ENCODE data around the gene COPZ2.

The COPZ2 gene

DNA sequence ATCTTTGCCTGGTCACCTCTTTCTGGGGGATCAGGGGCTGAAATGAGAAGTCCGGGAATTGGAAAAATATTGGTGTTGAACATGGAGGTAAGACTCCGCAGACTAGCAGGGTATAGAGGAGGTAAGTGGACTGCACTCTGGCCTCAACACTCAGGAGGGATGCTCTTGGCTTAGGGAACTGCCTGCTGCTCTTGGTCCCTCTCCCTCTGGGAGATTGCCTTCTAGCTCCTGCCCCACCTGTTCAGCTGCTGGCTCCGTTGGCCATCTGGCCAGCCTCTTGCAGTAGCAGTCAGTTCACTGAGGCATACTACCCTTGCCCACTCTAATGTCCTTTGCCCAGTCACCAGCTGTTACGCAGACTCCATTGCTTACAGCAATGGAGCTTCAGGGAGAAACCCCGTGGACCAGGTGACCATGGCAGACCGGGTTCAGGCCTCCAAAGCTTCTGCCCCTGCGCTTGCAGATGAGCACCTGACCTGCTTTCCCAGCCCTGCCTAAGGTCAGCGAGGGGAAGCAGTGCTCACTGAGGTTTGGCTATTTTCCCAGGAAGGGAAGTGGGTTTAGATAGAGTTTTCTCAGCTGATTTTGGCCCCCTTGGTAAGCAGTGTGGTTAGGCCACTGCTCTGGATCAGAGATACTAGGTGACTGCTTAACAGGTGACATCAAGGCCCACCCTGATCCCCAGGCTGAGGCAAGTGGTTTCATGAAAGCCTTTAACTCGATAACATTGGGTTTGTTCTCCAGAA, 54.8 kb downstream of the COPZ2 start:
- DNase-seq = no peak

DNA sequence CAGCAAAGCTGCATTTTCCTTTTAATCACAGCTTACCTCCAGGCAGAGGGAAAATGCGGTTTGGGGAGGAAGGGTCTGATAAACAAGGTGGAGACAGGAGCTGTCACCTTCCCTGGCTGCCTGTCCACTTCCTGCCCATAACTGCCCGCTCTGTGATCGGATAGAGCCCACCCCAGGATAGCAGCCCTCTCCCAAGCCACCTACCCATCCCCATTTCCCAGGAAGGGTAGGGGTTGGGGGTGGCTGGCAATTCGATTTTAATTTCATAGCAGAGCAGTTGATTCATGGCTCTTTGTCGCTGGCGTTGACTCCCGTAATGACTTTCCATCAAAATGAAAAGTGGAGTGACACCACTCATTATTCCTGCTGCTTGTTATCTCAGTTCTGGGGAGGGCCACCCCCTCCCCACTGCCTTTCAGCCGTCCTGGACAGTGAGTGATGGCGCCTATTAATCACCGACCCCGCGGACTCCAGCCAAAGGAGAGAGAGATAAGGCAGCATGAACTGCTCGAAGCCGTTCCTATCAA, 55.4 kb downstream of the COPZ2 start:
- no peak for DNase-seq

DNA sequence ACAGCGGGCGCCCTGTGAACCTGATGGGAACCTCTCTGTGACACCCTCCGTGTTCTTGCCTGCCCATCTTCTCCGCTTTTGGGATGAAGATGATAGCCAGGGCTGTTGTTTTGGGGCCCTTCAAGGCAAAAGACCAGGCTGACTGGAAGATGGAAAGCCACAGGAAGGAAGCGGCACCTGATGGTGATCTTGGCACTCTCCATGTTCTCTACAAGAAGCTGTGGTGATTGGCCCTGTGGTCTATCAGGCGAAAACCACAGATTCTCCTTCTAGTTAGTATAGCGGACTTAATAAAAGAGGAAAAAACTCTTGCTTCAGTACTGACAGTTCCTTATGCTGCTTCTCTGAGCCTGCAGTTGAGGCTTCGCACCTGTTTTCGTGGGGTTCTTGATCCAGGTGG, 56.1 kb downstream of the COPZ2 start:
- no peak for DNase-seq

DNA sequence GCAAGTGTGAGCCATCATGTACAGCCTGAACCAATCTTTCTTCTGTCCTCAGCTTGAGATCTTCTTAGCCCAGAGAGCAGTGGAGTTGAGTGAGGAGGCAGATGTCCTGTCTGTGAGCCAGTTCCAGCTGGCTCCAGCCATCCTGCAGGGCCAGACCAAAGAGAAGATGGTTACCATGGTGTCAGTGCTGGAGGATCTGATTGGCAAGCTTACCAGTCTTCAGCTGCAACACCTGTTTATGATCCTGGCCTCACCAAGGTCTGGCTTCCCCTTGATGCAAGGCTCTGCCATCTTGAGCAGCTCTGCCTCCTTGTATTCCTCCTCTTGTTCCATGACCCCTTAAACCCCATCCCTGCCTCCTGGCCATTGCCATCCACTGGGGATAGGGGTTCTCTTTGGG, 57.1 kb downstream of the COPZ2 start:
- DNase-seq = peak; percentile 61

DNA sequence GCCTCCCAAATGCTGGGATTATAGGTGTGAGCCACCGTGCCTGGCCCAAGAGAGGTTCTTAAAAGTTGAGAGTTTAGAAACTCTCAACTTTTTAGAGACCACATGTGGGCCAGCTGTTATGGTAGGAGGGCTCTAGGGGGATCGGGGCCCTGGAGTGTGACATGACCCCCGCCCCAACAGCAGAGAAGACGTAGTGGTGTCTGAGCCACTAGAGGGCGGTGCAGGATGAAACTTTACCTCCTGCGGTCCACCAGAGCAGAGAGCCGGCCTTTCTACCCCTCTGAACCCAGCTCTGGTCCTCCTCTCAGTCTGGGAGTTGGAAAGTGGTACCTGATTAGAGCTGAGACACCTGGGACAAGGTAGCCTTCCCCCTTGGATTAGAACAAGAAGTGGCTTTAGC, 59.3 kb downstream of the COPZ2 start:
- peak; percentile 66 for DNase-seq
